ENCODE results near the gene PIEZO2. TPM values are rescaled to one million over a fixed set of nuclear protein-coding genes. Genes with fewer than 3 reads are reported as not detected.
"Not testable (repeated sequence)": the region's sequence is repeated elsewhere in the genome, so short reads cannot be mapped to it uniquely, and the experiment has no call there.

PIEZO2 gene
- total RNA-seq, 1 donor from 2014 or later, result 3.1 TPM

DNA sequence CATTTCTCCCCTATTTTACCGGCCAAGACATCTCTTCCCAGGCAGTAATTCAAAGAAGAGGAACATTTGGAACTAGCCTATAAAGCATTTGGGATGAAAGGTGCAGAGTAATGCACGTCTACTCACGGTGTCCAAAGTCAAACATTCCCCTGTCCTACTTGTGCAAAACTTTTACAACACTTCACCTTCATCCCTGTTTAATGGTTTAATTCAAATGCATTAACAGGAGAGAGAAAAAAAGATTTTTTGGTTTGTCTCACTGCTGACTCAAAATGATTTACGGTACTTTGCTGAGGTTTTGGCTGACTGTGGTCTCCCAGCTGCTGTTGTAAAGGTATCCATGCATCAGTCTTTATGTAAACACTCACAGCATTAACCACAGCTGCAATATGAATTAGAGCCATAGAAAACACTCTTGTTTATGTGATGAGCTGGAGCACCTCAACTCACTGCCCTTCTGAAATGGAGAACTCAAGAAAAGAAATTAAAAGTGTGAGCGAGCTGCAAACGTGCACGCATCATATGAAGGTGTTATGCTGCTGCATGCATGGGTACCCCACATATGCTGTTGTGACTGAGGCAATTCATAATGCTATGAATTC, 220.5 kb downstream of the PIEZO2 start:
- no peak for DNase-seq (ENCODE audit: low spot score)

DNA sequence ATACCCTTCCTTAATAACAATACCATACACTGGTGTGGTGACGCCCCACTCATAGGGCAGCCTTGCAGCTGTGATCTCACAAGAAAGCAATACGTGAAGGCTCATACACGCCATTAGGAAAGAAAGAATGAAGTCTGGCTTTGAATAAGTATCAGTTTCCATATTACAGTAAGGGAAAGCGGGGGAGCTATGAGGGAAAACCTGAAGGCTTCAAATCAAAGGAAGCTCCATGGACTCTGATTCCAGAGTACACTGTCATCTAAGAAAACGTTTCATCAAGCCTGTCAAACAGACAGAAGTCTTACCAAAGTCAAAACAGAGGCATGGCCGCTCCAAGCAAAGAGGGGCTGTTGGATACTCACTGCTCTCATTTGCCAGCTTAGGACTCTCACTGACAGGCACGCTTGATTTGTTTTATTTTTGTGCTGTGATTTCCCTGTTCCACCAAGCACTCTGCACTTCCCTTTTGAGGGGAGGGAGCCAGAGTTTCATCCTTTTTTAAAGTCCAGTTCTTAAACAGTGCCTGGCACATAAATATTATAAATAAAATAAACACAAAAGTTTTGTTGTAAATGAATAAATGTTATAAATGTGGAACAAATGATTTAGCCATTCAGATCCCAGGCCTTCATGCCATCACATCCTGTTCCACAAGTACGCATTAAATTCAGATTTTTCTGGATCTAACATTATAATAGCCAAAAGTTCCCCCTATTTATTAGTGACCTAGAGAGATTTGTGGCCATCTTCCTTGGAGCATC, 221.2 kb downstream of the PIEZO2 start:
- no peak for DNase-seq (ENCODE audit: low spot score)

DNA sequence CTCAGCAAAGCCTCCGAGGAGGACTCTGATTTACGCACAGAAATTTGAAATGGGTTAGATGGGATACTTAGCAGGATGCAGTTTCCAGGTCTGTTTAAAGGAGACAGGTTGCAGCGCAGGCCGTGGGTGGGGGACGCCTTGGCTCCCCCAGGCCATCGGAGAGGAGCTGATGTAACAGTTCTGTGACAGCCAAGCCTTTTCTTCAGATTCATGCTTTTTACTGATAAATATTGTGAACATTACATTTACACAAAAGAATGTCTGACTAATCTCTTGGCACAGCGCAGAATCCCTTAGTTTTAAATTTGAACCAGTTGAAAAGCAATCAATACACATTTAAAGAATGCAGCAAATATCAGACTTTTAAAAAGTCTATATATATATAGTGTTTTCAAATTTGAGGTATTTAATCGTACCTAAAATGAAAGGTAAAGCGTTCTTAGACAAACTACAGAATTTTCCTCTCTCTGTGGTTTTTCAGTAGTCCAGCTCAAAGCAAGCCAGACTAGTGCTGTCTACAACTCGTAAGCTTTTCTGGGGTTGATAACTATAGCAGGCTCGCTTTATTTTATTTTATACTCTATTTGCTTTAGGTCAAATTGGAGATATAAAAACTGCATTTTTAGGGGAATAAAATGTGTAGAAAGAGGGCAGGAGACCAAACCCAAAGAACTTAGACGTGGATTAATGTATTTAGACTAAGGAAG, 221.9 kb downstream of the PIEZO2 start:
- no peak for DNase-seq (ENCODE audit: low spot score)

DNA sequence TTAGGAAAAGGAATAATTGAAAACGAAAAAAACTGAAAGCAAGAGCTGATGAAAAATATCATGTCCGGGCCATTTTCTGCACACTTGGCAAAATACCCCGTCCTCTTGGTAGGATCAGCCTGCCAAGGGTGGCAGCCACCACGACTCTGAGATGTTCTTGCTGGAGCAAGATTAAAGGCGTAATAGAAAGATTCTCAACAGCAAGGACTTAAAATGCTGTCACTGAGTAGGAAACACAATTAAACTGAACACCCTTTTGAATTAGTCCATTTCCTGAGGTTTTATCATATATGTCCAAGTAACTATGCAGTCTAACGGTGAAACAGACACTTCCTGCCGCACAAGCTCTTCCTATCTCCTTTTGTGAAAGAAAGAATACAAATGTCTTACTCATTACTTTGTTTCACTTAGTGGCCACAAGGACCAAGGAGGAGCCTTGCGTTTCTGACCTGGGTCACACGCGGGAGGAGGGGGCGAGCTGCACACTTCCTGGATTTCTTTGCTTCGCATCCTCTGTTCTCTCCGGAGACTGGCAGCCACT, 222.7 kb downstream of the PIEZO2 start:
- no peak for DNase-seq (ENCODE audit: low spot score)

DNA sequence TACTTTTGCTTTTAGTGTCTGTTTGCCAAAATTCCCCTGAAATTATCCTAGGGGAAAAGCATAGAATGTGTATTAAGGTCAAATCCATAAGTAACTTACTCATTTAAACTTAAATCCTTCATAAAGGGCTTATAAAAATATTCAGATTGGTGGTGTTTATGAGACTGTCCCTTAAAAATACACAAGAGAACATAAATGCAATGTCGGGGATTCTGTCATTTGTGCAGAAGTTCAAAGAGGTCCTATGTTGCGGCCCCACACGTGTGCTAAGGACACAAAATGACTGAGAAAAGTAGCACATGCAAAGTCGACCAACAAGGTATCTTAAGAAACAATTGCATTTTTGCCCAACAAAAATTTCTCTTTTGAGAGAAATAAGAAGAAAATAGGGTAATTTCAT, 225.1 kb downstream of the PIEZO2 start:
- no peak for DNase-seq (ENCODE audit: low spot score)

DNA sequence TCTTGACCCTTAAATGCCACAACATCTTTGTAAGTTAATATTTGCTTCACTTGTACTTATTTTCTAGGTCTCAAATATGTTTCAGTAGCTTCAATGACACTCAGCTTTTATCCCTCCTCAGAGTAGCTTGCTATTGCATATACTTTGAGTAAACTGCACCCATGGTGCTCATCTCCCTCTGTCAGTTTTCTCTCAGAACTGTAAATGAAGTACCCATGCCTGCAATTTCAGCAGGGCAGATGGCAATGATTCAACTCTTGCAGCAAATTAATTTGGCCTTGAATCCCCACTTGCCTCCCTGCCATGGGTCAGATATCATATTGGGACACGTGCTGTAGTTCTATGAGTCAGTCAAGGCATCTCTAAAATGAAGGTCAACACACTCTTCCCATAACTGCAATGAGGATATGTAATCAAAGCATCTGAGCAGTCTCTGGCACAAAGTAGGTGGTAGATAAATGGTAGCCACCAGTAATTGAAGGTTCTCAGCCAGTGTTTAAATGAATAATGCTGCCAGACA, 225.8 kb downstream of the PIEZO2 start:
- no peak for DNase-seq (ENCODE audit: low spot score)

DNA sequence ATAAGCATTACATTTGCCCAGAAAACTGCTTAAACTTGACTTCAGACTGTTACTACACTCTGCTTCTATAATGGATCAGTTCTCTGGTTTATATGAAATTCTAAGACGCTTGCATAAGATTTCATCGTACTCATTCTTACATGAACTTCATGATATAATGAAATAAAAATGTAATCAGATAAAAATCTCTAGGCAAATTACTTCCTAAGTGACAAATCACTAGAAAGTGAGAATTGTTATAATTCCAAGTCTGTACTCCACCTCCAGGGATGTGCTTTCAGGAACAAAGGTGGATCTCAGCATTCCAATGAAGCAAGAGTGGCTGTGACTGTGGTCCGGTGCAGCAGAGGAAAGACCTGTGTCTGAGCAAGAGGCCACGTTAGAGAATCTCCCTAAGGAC, 226.2 kb downstream of the PIEZO2 start:
- no peak for DNase-seq (ENCODE audit: low spot score)

DNA sequence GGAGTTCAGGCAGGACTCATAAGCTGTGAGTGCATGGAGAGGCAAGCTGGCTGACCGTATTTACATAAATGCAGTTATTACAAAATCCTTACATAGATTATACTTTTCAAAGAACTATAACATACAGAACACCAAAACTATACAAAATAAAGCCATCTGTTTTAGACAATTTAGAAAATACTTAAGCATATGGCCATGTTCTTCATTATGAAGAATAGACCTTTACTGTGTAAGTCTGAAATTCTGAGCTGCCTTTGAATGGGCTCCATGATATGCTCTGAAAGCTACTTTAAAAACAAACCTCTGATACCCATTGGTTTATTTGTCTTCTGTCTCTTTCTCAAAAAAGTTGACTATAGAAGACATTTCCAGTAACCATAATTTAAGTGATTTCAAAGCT, 226.7 kb downstream of the PIEZO2 start:
- DNase-seq (ENCODE audit: low spot score), result not testable (repeated sequence)

DNA sequence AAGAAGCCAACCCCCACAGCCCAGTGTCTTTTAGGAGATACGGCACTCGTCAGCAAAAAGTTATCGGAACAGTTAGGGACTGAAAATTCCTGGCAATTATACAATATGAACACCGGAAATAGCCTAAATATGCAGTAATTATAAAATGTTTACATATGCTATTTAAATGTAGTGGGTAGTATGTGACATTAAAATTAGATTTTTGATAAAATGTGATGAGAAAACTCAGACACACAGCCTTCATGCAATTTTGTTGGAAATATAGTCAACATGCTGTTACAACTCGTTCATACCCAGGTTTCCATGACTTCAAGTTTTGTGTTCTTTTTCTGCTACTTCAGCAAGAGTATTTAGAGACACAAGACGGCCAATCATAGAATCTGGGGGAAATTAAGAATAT, 229.1 kb downstream of the PIEZO2 start:
- not testable (repeated sequence) for DNase-seq (ENCODE audit: low spot score)

DNA sequence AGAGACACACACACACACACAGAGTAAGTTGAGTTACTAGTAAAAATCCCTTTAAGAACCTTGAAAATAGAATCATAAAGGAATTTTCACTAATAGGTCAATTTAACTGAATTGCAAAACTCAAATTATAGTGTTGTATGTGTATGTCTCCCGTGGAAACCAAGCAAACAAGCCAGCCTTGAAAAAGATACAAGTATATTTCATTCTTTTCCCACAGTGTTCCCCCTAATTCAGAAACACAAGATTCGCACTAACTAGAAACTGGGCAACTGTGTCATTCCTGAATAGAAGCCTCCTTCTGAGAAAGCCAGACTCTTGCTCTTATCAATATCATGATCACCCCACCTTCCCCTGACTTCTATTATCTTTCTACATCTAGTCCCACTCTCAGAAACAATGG, 229.5 kb downstream of the PIEZO2 start:
- DNase-seq (ENCODE audit: low spot score), result no peak

DNA sequence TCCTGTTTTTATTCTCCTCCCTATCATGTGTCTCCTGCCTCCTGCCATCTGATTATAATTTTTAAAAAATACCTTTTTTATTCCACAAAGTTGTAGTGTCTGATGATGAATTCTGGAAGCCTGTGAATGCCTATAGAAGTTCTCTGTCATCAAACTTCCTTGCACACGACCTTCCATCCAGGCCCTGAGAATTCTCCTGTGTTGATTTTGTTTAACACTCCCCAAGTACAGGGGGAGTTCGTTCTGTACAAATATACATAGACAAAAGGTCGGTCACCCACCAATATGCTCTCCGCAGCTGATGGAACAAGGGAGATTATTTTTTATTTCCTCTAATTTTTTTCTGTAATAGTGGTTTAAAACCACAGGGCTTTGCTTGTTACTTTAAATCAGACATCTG, 232.5 kb downstream of the PIEZO2 start:
- no peak for DNase-seq (ENCODE audit: low spot score)

DNA sequence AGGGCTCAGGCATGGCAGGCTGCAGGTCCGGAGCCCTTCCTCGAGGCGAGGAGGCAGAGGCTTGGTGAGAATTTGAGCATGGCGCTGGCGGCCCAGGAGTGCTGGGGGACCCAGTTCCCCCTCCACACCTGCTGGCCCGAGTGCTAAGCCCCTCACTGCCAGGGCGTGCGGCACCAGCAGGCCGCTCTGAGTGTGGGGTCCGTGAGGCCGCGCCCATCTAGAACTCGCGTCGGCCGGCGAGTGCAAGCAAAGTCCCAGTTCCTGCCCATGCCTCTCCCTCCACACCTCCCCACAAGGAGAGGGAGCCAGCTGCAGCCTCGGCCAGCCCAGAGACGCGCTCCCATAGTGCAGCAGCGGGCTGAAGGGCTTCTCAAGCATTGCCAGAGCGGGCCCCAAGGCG, 233.0 kb downstream of the PIEZO2 start:
- DNase-seq (ENCODE audit: low spot score), result no peak

DNA sequence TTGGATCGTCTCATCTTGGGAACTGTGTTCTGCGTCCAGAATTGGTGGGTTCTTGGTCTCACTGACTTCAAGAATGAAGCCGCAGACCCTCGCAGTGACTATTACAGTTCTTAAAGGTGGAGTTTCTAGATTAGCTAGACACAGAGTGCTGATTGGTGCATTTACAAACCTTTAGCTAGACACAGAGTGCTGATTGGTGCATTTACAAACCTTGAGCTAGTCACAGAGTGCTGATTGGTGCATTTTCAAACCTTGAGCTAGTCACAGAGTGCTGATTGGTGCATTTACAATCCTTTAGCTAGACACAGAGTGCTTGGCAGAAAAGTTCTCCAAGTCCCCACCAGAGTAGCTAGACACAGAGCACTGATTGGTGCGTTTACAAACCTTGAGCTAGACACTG, 233.6 kb downstream of the PIEZO2 start:
- not testable (repeated sequence) for DNase-seq (ENCODE audit: low spot score)

DNA sequence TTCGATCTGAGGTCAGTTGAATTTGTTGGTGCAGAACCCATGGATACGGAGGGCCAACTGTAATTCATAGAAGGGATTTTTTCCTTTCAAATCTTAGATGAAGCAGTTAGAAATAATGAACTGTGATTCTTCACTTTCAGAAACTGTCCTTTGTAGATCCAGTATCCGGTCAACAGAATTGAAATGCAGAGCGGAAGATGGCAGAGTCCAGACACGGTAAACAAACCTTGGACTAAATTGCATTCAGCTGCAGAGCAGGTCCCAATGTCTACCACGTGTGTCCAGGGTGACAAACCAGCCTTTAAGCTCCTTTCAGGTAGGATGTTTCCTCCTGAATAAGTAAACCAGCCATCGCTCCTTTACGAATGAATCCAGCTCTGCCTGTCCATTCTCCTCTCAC, 234.8 kb downstream of the PIEZO2 start:
- not testable (repeated sequence) for DNase-seq (ENCODE audit: low spot score)

DNA sequence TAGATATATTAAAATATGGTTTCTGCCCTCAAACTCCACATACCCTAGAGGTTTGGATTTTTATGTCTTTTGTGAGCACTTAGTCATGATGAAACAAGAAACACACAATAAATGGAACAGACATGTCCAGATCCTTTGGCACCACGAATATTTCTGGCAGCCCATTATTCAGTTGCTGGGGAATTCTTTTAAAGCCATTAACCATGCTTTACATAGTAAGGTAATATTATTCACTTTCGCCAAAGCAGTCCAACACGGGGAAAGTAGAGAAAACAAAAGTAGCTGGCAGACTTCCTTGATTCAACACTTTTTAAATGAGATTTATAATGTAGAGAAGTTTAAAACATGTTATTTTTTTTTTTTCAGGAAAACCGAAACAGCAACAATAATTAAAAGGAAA, 235.4 kb downstream of the PIEZO2 start:
- DNase-seq (ENCODE audit: low spot score), result no peak

DNA sequence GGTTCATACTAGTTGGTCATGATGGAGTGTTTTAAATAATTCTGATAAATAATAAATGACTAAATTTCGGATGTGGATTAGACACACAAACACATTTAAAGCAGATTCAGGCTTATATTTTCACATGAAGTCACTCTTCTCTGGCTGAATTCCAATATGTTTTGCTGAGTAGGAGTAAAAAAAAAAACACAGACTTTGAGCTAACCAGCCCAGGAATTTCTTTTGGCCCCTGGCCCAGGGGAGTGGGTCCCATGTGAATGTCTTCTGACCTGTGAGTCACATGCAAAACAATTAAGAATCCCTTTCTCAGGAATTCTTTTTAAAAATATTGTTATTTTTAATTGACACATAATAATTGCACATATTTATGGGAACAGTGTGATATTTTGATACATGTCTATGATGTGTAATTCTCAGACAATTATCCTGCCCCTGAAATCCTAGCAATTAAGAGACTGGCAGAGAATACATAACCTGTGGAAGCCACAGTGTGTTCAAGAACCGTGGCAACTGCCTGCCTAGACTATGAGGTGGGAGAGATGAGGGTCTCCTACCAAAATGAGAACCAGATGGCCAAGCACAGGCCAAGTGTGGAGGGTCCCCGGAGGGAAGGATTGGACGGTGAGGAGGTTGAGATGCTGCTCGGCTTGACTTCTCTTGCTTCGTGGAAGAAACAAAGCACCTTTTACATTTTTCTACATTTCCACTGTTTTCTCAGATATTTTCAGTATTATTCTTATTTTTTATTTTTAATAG, 236.4 kb downstream of the PIEZO2 start:
- DNase-seq (ENCODE audit: low spot score), result no peak

DNA sequence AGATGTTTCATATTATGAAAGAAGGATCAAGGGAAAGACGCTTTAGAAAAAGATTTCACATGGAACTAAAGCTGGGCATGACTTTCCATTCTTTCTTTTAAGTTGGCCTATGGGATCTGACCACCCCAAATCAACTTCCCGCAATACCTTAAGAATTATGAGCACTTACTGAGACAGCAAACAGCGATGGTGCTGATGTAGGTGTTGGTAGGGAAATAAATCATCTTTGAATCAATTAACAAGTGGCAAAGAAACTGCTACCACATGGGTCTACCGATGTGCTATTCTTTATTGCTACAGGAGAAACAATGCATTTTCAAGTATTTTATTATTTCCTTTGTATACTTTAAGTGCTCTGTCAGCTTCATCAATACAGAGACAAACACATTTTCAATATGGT, 239.6 kb downstream of the PIEZO2 start:
- DNase-seq (ENCODE audit: low spot score), result no peak

DNA sequence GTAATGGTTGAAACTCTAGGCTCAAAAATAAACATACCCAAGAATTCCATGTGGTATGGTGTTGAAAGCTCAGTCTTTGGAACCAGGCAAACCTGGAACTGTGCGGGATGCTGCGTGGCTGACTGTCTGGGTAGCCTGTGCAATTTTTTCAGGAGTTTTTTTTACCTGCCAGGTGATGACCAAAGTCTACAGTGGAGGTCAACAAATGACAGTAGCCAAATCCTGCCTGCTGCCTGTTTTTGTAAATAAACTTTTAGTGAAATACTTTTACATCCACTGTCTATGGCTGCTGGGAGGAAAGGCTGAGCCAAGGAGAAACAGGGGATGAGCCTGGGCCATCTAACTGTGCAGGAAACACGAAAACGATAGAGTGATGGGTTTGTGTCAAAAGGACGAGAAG, 240.6 kb downstream of the PIEZO2 start:
- no peak for DNase-seq (ENCODE audit: low spot score)

DNA sequence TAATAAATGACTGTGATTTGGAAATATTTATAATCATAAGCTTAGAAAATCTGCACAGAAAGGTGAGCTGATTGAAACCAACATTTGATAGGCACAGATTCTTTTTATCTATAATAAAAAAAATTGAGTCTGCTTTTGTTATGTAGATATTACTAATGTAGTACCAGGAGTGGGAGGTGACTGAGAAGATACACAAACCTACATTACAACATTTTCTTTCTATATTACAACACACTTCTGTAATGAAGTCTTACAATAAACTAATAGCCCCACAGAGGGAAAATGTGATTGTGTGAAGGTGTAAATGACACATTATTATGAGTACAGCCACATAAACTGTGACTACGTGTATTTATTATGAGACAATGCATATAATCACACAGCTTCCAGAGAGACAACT, 241.6 kb downstream of the PIEZO2 start:
- DNase-seq (ENCODE audit: low spot score), result no peak

DNA sequence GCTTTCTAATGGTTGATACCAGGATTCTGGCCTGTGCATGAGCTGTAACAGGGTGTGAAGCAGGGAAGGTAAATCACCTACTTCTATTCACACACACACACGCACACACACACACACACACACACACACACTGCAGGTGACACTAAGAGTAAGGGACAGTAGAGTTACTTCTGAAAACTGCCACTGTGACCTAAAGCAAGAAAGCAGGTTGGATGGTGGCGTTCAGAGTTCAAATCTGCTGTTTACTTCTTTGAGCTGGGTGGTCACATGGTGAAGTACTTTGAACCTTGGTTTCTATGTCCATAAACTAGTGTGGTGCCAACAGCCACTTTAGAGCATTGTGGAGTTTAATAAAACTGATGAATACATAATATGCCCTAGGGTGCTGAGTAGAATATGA, 248.0 kb downstream of the PIEZO2 start:
- no peak for DNase-seq (ENCODE audit: low spot score)

DNA sequence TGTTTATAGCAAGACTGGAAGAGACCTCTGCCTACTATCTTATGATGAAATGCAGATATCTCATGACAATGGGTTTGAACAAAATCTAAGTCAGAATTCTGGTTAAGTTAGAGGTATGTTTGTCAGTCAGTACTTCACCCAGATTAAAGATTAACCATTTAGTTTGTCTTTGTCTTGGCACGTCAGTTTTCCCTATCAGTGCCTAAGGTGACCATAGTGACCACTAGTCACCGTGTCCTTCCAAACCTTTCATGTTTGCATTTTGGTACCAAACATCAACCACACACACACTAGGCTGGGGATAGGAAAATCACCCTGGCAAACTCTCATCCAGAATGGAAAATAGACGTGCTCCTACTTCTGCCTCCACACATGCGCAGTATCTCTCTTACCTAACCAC, 248.9 kb downstream of the PIEZO2 start:
- DNase-seq (ENCODE audit: low spot score), result no peak

Data from mesenteric fat pad (tissue), 1 donor.